Type B pancreatic cell (in vitro differentiated cells): ENCODE results near the gene NOL8. TPM values are rescaled to one million over a fixed set of nuclear protein-coding genes. Genes with fewer than 3 reads are reported as not detected.

ENCODE experiments used
- DNase-seq: peaks from one replicate; pipeline ENCODE4 v3.0.0; 2021; ENCODE audit warnings: mixed read lengths; ENCODE audit not compliant: unreplicated experiment; ENCODE audit errors: extremely low spot score
- H3K27ac Mint-ChIP-seq: 2 replicates; pipeline ENCODE4 v1.8.0; 2021; ENCODE audit warnings: mild to moderate bottlenecking, mixed read lengths
- H3K27me3 Mint-ChIP-seq: 2 replicates; pipeline ENCODE4 v1.8.0; 2021; ENCODE audit warnings: mixed read lengths
- H3K36me3 Mint-ChIP-seq: 2 replicates; pipeline ENCODE4 v1.8.0; 2021; ENCODE audit warnings: mixed read lengths
- H3K4me1 Mint-ChIP-seq: one replicate; pipeline ENCODE4 v1.8.0; 2021; ENCODE audit warnings: mixed read lengths; ENCODE audit not compliant: unreplicated experiment
- H3K4me3 Mint-ChIP-seq: 2 replicates; pipeline ENCODE4 v1.8.0; 2021; ENCODE audit warnings: mild to moderate bottlenecking, mixed read lengths
- H3K9me3 Mint-ChIP-seq: 2 replicates; pipeline ENCODE4 v1.8.0; 2021; ENCODE audit warnings: mixed read lengths
- CTCF ChIP-seq: fragments of 200-600 bp; sonication (generic); conservative IDR thresholded peaks from 2 replicates; pipeline ENCODE4 v1.5.0; 2021; ENCODE audit warnings: antibody characterized with exemption, mild to moderate bottlenecking
- total RNA-seq: library from RNA; stranded (reverse); gene quantifications from 2 replicates; pipeline ENCODE4 v1.2.1, GENCODE V29; 2021; ENCODE audit warnings: low replicate concordance

The NOL8 gene
- total RNA-seq, 1 donor from 2014 or later: 41.0 TPM

DNA sequence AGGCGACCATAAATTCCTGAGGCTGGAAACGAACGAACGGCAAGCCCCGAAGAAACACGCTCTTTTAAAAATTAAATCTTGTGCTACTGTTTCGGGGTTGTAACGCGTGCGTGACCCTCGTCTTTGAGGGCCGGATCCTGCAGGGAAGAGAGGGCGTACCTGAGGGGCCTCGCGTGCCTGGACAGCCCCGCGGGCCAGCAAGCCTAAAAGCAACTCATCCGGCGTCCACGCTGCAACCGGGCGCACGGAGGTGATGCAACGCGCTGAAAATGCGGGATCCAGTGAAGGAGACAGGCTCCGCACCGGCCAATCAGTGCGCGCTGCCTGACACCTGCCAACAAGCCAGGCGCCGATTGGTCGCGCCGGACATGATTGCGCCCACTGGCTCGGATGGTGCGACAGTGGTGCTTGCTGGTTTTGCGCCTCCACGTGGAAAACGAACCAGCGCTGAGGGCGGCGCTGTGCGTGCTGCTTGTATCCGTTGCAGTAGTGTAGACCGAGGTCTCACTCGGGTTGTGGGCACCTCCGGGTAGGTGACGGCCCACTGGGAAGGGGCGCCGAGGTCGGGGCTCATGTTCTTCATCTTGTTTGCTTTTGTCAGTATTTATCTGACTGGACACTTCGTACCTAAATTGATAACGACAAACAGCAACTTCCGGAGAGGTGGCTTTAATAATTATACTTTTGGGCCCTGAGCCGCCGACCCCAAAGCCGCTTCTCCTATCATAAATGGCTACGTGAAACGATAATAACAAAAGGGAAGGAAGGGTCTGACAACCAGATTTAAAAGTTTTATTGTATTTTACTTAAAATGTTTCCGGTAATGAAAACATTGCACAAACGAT lies 31.5 kb downstream of the NOL8 start, which contains the start of gene IARS1:
Gene IARS1, minus strand, starts transcription at position 246 of the 845 bp plus-strand sequence. CDS start 4,278 bp downstream, outside the sequence.
- Mint-ChIP-seq H3K9me3 (no peaks in the 10 kb centered on the region), H3K36me3 (peaks cover 23% of the 10 kb centered on the region), H3K27me3 (no peaks in the 10 kb centered on the region), H3K4me1 (peaks cover 28% of the 10 kb centered on the region), H3K4me3 (peak within 1 kb of the TSS; percentile 95), H3K27ac (peak within 1 kb of the TSS; percentile 96)
- peak; percentile 45 for TF ChIP-seq CTCF
- peak; percentile 100 for DNase-seq

GRCh38 chr9:92293075-92293354 lies 32.1 kb downstream of the NOL8 start:
- peaks cover 28% of the 10 kb centered on the region for H3K4me1 Mint-ChIP-seq
- peaks cover 29% of the 10 kb centered on the region for H3K36me3 Mint-ChIP-seq

GRCh38 chr9:92292338-92293074 lies 32.6 kb downstream of the NOL8 start:
- no peak for TF ChIP-seq CTCF
- H3K27me3 Mint-ChIP-seq: no peaks in the 10 kb centered on the region
- no peak for DNase-seq
- H3K27ac Mint-ChIP-seq: peak overlapping the region; percentile 96
- peak overlapping the region; percentile 95 for H3K4me3 Mint-ChIP-seq
- H3K36me3 Mint-ChIP-seq: peaks cover 33% of the 10 kb centered on the region
- H3K4me1 Mint-ChIP-seq: peaks cover 28% of the 10 kb centered on the region
- no peaks in the 10 kb centered on the region for H3K9me3 Mint-ChIP-seq

More at GRCh38 chr9:92293075-92293354, 32.1 kb downstream of the NOL8 start:
- no peak for DNase-seq
- H3K27me3 Mint-ChIP-seq: no peaks in the 10 kb centered on the region
- no peaks in the 10 kb centered on the region for H3K9me3 Mint-ChIP-seq
- TF ChIP-seq CTCF: no peak
- peak overlapping the region; percentile 96 for H3K27ac Mint-ChIP-seq
- peak overlapping the region; percentile 95 for H3K4me3 Mint-ChIP-seq

GRCh38 chr9:92291577-92291976 lies 33.6 kb downstream of the NOL8 start:
- H3K4me1 Mint-ChIP-seq: peaks cover 28% of the 10 kb centered on the region
- H3K9me3 Mint-ChIP-seq: no peaks in the 10 kb centered on the region
- peak overlapping the region; percentile 27 for H3K4me3 Mint-ChIP-seq
- H3K36me3 Mint-ChIP-seq: peaks cover 30% of the 10 kb centered on the region
- no peak for TF ChIP-seq CTCF
- no peak overlapping the region for H3K27ac Mint-ChIP-seq
- no peaks in the 10 kb centered on the region for H3K27me3 Mint-ChIP-seq
- no peak for DNase-seq

GRCh38 chr9:92290785-92291429 lies 34.2 kb downstream of the NOL8 start:
- Mint-ChIP-seq H3K27me3 (no peaks in the 10 kb centered on the region), H3K4me1 (peaks cover 28% of the 10 kb centered on the region), H3K4me3 (peak overlapping the region; percentile 63), H3K36me3 (peaks cover 30% of the 10 kb centered on the region), H3K27ac (peak overlapping the region; percentile 23), H3K9me3 (no peaks in the 10 kb centered on the region)
- TF ChIP-seq CTCF: no peak
- no peak for DNase-seq
